SK-N-SH (cell line): Measurements from ENCODE around the gene DYNC1LI2. TPM values are rescaled to one million over a fixed set of nuclear protein-coding genes. Genes with fewer than 3 reads are reported as not detected.

Experiments
- CTCF ChIA-PET: fragments of 300-600, 350-600 bp; formaldehyde crosslinking; extraction: SDS; loops from one replicate; lab custom pipeline; 2021; lab: Yijun Ruan, JAX
- POLR2A ChIA-PET: fragments of 350-600 bp; sonication (Branson Sonifier 250); formaldehyde crosslinking; extraction: SDS; loops from one replicate; lab custom pipeline; 2020; ENCODE audit warnings: antibody characterized with exemption, inconsistent platforms; lab: Yijun Ruan, JAX
- DNase-seq: peaks from one replicate; pipeline ENCODE4 v3.0.0; 2012
- H2AFZ ChIP-seq: fragments of 200-600 bp; sonication (generic); 2 replicates; pipeline ENCODE4 v1.8.1; 2016; ENCODE audit warnings: antibody characterized with exemption, mild to moderate bottlenecking, low read depth
- H3F3A ChIP-seq: fragments of 200-600 bp; sonication (generic); replicated peaks from 2 replicates; pipeline ENCODE3; 2016; ENCODE audit warnings: antibody characterized with exemption, mild to moderate bottlenecking; ENCODE audit not compliant: insufficient read depth
- H3K27ac ChIP-seq, 2 experiments: fragments of 200-500 bp in 1 of 2; fragments of 200-600 bp in 1 of 2; sonication (Bioruptor generic) in 1 of 2; sonication (generic), shearing (Covaris generic) in 1 of 2; 2 replicates each; pipeline versions ENCODE4 v1.5.1 to v1.6.1; 2014 to 2016; ENCODE audit warnings: low read depth in 2 of 2, inconsistent platforms in 1 of 2, low read length in 1 of 2, mild to moderate bottlenecking in 1 of 2, mixed read lengths in 1 of 2
- H3K27me3 ChIP-seq: fragments of 200-600 bp; sonication (generic), shearing (Covaris generic); 2 replicates; pipeline ENCODE4 v1.6.1; 2016; ENCODE audit warnings: mixed run types; ENCODE audit not compliant: insufficient read depth
- H3K36me3 ChIP-seq, 2 experiments: fragments of 200-500 bp in 1 of 2; fragments of 200-600 bp in 1 of 2; sonication (Bioruptor generic) in 1 of 2; sonication (generic) in 1 of 2; replicated peaks in 1 of 2; 2 replicates each; pipeline versions ENCODE3 to v1.5.1; 2014 to 2016; ENCODE audit warnings: low read length in 1 of 2, mild to moderate bottlenecking in 1 of 2; ENCODE audit not compliant: insufficient read depth in 2 of 2, control insufficient read depth in 1 of 2
- H3K4me1 ChIP-seq, 2 experiments: fragments of 200-500 bp in 1 of 2; fragments of 200-600 bp in 1 of 2; sonication (Bioruptor generic) in 1 of 2; sonication (generic), shearing (Covaris generic) in 1 of 2; 2 replicates each; pipeline versions ENCODE4 v1.5.1 to v1.6.1; 2014 to 2016; ENCODE audit warnings: low read depth in 1 of 2, low read length in 1 of 2, mixed run types in 1 of 2; ENCODE audit not compliant: insufficient read depth in 2 of 2, control insufficient read depth in 1 of 2
- H3K4me2 ChIP-seq: fragments of 200-600 bp; sonication (generic), shearing (Covaris generic); 2 replicates; pipeline ENCODE4 v1.6.1; 2017; ENCODE audit warnings: mixed run types
- H3K4me3 ChIP-seq, 2 experiments: fragments of 200-500 bp in 1 of 2; fragments of 200-600 bp in 1 of 2; sonication (Bioruptor generic) in 1 of 2; sonication (generic), shearing (Covaris generic) in 1 of 2; 2 replicates each; pipeline versions ENCODE4 v1.5.1 to v1.8.1; 2014 to 2016; ENCODE audit warnings: low read depth in 2 of 2, inconsistent platforms in 1 of 2, low read length in 1 of 2, mild to moderate bottlenecking in 1 of 2, mixed read lengths in 1 of 2, moderate library complexity in 1 of 2
- H3K79me2 ChIP-seq: fragments of 200-600 bp; sonication (generic); 2 replicates; pipeline ENCODE4 v1.8.1; 2017; ENCODE audit warnings: mild to moderate bottlenecking; ENCODE audit not compliant: insufficient read depth
- H3K9ac ChIP-seq: fragments of 200-600 bp; sonication (generic); 2 replicates; pipeline ENCODE4 v1.6.1; 2017; ENCODE audit warnings: mixed run types
- H3K9me2 ChIP-seq: fragments of 200-600 bp; sonication (generic); 2 replicates; pipeline ENCODE4 v1.6.1; 2017; ENCODE audit warnings: mixed run types
- H3K9me3 ChIP-seq: fragments of 200-600 bp; sonication (generic); 2 replicates; pipeline ENCODE4 v1.6.1; 2017; ENCODE audit warnings: mixed run types, mild to moderate bottlenecking, moderate library complexity
- H4K20me1 ChIP-seq: fragments of 200-600 bp; sonication (generic); 2 replicates; pipeline ENCODE4 v1.6.1; 2017; ENCODE audit warnings: mild to moderate bottlenecking, mixed run types; ENCODE audit not compliant: insufficient read depth
- FOSL2 ChIP-seq: IDR thresholded peaks from 2 replicates; pipeline ENCODE4 v1.4.0; 2012; ENCODE audit warnings: low read depth, mild to moderate bottlenecking, moderate library complexity, borderline replicate concordance
- FOXM1 ChIP-seq: IDR thresholded peaks from 2 replicates; pipeline ENCODE4 v1.4.0; 2012; ENCODE audit warnings: low read depth, mild to moderate bottlenecking
- GATA2 ChIP-seq: sonication (generic); formaldehyde crosslinking; IDR thresholded peaks from 2 replicates; pipeline ENCODE4 v1.5.0; 2020; ENCODE audit warnings: mild to moderate bottlenecking, missing genetic modification reagents
- JUND ChIP-seq: IDR thresholded peaks from 2 replicates; pipeline ENCODE4 v1.4.0; 2012
- MEF2A ChIP-seq: IDR thresholded peaks from 2 replicates; pipeline ENCODE4 v1.4.0; 2012; ENCODE audit warnings: low read depth, borderline replicate concordance
- MXI1 ChIP-seq: IDR thresholded peaks from 2 replicates; pipeline ENCODE4 v1.6.1; 2012; ENCODE audit warnings: mild to moderate bottlenecking, low read depth, low read length, improper control_type of control experiment
- POLR2AphosphoS5 ChIP-seq: IDR thresholded peaks from 2 replicates; pipeline ENCODE4 v1.6.1; 2012; ENCODE audit warnings: low read depth, low read length
- RFX5 ChIP-seq: IDR thresholded peaks from 2 replicates; pipeline ENCODE4 v1.6.1; 2012; ENCODE audit warnings: mild to moderate bottlenecking, improper control_type of control experiment, low read length
- RXRA ChIP-seq: IDR thresholded peaks from 2 replicates; pipeline ENCODE4 v1.4.0; 2012; ENCODE audit warnings: low read depth, mild to moderate bottlenecking, borderline replicate concordance
- SIN3A ChIP-seq: IDR thresholded peaks from 2 replicates; pipeline ENCODE4 v1.6.1; 2012; ENCODE audit warnings: low read depth, mild to moderate bottlenecking, low read length, moderate library complexity, borderline replicate concordance
- SMC3 ChIP-seq: IDR thresholded peaks from 2 replicates; pipeline ENCODE4 v1.6.1; 2012; ENCODE audit warnings: low read depth, low read length, improper control_type of control experiment
- TCF12 ChIP-seq: IDR thresholded peaks from 2 replicates; pipeline ENCODE4 v1.4.0; 2012
- TEAD4 ChIP-seq: IDR thresholded peaks from 2 replicates; pipeline ENCODE4 v1.4.0; 2012; ENCODE audit warnings: mild to moderate bottlenecking, borderline replicate concordance; ENCODE audit not compliant: insufficient read depth
- YY1 ChIP-seq: IDR thresholded peaks from 2 replicates; pipeline ENCODE4 v1.4.0; 2012; ENCODE audit warnings: low read depth, mild to moderate bottlenecking
- WGBS: methylation state at CpG from one replicate; pipeline ENCODE4 v1.1.6; 2017; ENCODE audit warnings: low lambda C conversion rate; 5-methylcytosine and 5-hydroxymethylcytosine counted together
- polyA plus RNA-seq, 3 experiments: library from polyadenylated mRNA; depleted of rRNA; stranded (reverse); fragments of >200 nt; gene quantifications; 2 replicates each; pipeline ENCODE4 v1.2.3, GENCODE V29; 2012
- TF ChIP-seq, protein P1 (sequence below): fragments of 200-600 bp; sonication (generic); IDR thresholded peaks from 2 replicates; pipeline ENCODE4 v1.6.1; 2017; ENCODE audit warnings: antibody characterized with exemption, mild to moderate bottlenecking, moderate library complexity
- TF ChIP-seq, protein P2 (sequence below): IDR thresholded peaks from 2 replicates; pipeline ENCODE4 v1.4.0; 2012; ENCODE audit warnings: low read depth, borderline replicate concordance
- TF ChIP-seq, protein P3 (sequence below): IDR thresholded peaks from 2 replicates; pipeline ENCODE4 v1.4.0; 2012; ENCODE audit warnings: low read depth, borderline replicate concordance

The DYNC1LI2 gene
- polyA plus RNA-seq, 1 of the 3 experiments (the other 2 are of a cell fraction): 33.1 TPM

DNA sequence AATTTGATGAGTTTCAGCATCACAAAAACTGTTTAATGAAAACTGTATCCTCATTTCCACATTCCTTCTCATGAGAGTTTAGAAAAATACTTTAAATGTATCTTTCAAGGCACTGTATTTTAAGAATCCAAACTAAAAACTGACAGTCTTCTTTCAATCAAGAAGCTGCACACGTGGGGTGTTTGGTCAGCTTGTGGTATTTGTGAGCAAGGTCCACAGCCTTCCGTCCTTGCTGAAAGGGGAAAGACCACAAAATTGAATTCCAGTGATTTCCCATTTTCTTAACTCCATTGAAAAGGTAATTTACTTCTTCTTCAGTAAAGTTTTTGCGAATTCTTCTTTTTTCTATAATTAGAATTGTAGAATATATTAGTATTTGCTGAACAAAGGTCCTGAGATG is 3.4 kb upstream of the DYNC1LI2 start:
- H2AFZ ChIP-seq: no peak overlapping the region
- H3K9ac ChIP-seq: no peak overlapping the region
- peaks cover 15% of the 10 kb centered on the region for H3K79me2 ChIP-seq
- no peaks in the 10 kb centered on the region for H3K9me2 ChIP-seq
- TF ChIP-seq POLR2AphosphoS5: no peak
- no peak for TF ChIP-seq RXRA
- TF ChIP-seq, protein P1, sequence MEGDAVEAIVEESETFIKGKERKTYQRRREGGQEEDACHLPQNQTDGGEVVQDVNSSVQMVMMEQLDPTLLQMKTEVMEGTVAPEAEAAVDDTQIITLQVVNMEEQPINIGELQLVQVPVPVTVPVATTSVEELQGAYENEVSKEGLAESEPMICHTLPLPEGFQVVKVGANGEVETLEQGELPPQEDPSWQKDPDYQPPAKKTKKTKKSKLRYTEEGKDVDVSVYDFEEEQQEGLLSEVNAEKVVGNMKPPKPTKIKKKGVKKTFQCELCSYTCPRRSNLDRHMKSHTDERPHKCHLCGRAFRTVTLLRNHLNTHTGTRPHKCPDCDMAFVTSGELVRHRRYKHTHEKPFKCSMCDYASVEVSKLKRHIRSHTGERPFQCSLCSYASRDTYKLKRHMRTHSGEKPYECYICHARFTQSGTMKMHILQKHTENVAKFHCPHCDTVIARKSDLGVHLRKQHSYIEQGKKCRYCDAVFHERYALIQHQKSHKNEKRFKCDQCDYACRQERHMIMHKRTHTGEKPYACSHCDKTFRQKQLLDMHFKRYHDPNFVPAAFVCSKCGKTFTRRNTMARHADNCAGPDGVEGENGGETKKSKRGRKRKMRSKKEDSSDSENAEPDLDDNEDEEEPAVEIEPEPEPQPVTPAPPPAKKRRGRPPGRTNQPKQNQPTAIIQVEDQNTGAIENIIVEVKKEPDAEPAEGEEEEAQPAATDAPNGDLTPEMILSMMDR: no peak
- TF ChIP-seq TCF12: no peak
- TF ChIP-seq TEAD4: no peak
- TF ChIP-seq JUND: no peak
- no peak for TF ChIP-seq SMC3
- TF ChIP-seq, protein P2, sequence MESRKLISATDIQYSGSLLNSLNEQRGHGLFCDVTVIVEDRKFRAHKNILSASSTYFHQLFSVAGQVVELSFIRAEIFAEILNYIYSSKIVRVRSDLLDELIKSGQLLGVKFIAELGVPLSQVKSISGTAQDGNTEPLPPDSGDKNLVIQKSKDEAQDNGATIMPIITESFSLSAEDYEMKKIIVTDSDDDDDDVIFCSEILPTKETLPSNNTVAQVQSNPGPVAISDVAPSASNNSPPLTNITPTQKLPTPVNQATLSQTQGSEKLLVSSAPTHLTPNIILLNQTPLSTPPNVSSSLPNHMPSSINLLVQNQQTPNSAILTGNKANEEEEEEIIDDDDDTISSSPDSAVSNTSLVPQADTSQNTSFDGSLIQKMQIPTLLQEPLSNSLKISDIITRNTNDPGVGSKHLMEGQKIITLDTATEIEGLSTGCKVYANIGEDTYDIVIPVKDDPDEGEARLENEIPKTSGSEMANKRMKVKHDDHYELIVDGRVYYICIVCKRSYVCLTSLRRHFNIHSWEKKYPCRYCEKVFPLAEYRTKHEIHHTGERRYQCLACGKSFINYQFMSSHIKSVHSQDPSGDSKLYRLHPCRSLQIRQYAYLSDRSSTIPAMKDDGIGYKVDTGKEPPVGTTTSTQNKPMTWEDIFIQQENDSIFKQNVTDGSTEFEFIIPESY: no peak
- TF ChIP-seq MXI1: no peak
- no peak for TF ChIP-seq GATA2 (CRISPR knock-in tag)
- TF ChIP-seq MEF2A: no peak
- TF ChIP-seq RFX5: no peak
- TF ChIP-seq FOXM1: no peak
- no peak for TF ChIP-seq FOSL2
- no peak for TF ChIP-seq SIN3A
- TF ChIP-seq YY1: no peak
- TF ChIP-seq, protein P3, sequence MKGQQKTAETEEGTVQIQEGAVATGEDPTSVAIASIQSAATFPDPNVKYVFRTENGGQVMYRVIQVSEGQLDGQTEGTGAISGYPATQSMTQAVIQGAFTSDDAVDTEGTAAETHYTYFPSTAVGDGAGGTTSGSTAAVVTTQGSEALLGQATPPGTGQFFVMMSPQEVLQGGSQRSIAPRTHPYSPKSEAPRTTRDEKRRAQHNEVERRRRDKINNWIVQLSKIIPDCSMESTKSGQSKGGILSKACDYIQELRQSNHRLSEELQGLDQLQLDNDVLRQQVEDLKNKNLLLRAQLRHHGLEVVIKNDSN: no peak
- no peaks in the 10 kb centered on the region for H3K9me3 ChIP-seq
- H3K4me2 ChIP-seq: no peak overlapping the region
- no peak overlapping the region for H3K27ac ChIP-seq
- peaks cover 1 to 4% of the 10 kb centered on the region in 2 experiments for H3K36me3 ChIP-seq
- POLR2A ChIA-PET: no interaction called here
- H3K27me3 ChIP-seq: no peaks in the 10 kb centered on the region
- peaks cover 3 to 12% of the 10 kb centered on the region in 2 experiments; a peak in 2 of 4 replicates for H3K4me1 ChIP-seq
- no peak overlapping the region for H3K4me3 ChIP-seq
- CTCF ChIA-PET: interaction anchor here (0.6 to 1.3 kb wide), 3 partner anchors 29 to 113 kb away, joined by 3 read pairs; no protein-coding TSS in a partner anchor
- peaks cover 10% of the 10 kb centered on the region for H4K20me1 ChIP-seq
- no peak for DNase-seq
- 41% methylated on average over 3 of the region's 3 CpGs for WGBS
- H3F3A ChIP-seq: no peaks in the 10 kb centered on the region
